GM23338 (cell line): ENCODE results near the gene GRK5. TPM values are rescaled to one million over a fixed set of nuclear protein-coding genes. Genes with fewer than 3 reads are reported as not detected.

Source experiments
- ATAC-seq: fragments of 200-7000 bp; cut with Tn5 transposase; 3 replicates; pipeline ENCODE4 v1.9.1; 2020
- DNase-seq: peaks from one replicate; pipeline ENCODE4 v3.0.0-alpha.2; 2015; ENCODE audit warnings: low spot score
- H2AFZ ChIP-seq: fragments of 200-600 bp; sonication (generic); 2 replicates; pipeline ENCODE4 v1.8.0; 2016; ENCODE audit warnings: antibody characterized with exemption, mild to moderate bottlenecking, moderate library complexity
- H3F3A ChIP-seq: fragments of 200-600 bp; sonication (generic); replicated peaks from 2 replicates; pipeline ENCODE4 v1.8.0; 2017; ENCODE audit warnings: antibody characterized with exemption, mixed run types, low read depth
- H3K27ac ChIP-seq: fragments of 200-600 bp; sonication (generic); 2 replicates; pipeline ENCODE4 v1.6.1; 2016; ENCODE audit warnings: low read depth
- H3K27me3 ChIP-seq: fragments of 200-600 bp; sonication (generic); 2 replicates; pipeline ENCODE4 v1.8.0; 2016; ENCODE audit warnings: mild to moderate bottlenecking, mixed run types, moderate library complexity; ENCODE audit not compliant: insufficient read depth
- H3K36me3 ChIP-seq: fragments of 200-600 bp; sonication (generic); 2 replicates; pipeline ENCODE4 v1.8.0; 2016; ENCODE audit warnings: mild to moderate bottlenecking; ENCODE audit not compliant: insufficient read depth
- H3K4me1 ChIP-seq: fragments of 200-600 bp; sonication (generic); 2 replicates; pipeline ENCODE4 v1.8.0; 2016; ENCODE audit warnings: mild to moderate bottlenecking, moderate library complexity; ENCODE audit not compliant: insufficient read depth
- H3K4me2 ChIP-seq: fragments of 200-600 bp; sonication (generic); 2 replicates; pipeline ENCODE4 v1.7.1; 2017; ENCODE audit warnings: mixed run types
- H3K4me3 ChIP-seq: fragments of 200-600 bp; sonication (generic); 2 replicates; pipeline ENCODE4 v1.6.1; 2016; ENCODE audit warnings: mixed run types
- H3K79me2 ChIP-seq: fragments of 200-600 bp; sonication (generic); replicated peaks from 2 replicates; pipeline ENCODE4 v1.8.0; 2017; ENCODE audit warnings: mild to moderate bottlenecking; ENCODE audit not compliant: insufficient read depth
- H3K9me2 ChIP-seq: fragments of 200-600 bp; sonication (generic); 2 replicates; pipeline ENCODE4 v1.8.0; 2017; ENCODE audit not compliant: insufficient read depth
- H4K20me1 ChIP-seq: fragments of 200-600 bp; sonication (generic); replicated peaks from 2 replicates; pipeline ENCODE4 v1.8.0; 2017; ENCODE audit warnings: mild to moderate bottlenecking; ENCODE audit not compliant: insufficient read depth
- H3K27ac Mint-ChIP-seq: 2 replicates; pipeline ENCODE4 v1.8.0; 2020; ENCODE audit warnings: inconsistent platforms, mild to moderate bottlenecking, moderate library complexity, mixed read lengths
- H3K27me3 Mint-ChIP-seq: 3 replicates; pipeline ENCODE4 v1.8.0; 2022; ENCODE audit warnings: low read depth, mild to moderate bottlenecking, moderate library complexity, mixed read lengths, inconsistent platforms; ENCODE audit not compliant: insufficient read depth, poor library complexity
- H3K36me3 Mint-ChIP-seq: 3 replicates; pipeline ENCODE4 v1.8.0; 2021; ENCODE audit warnings: low read depth, mild to moderate bottlenecking, inconsistent platforms, moderate library complexity, mixed read lengths
- H3K4me1 Mint-ChIP-seq: 3 replicates; pipeline ENCODE4 v1.8.0; 2020; ENCODE audit warnings: mild to moderate bottlenecking, inconsistent platforms, mixed read lengths
- H3K4me3 Mint-ChIP-seq: 3 replicates; pipeline ENCODE4 v1.8.0; 2021; ENCODE audit warnings: moderate library complexity, mild to moderate bottlenecking, inconsistent platforms, mixed read lengths
- H3K9me3 Mint-ChIP-seq: 3 replicates; pipeline ENCODE4 v1.8.0; 2020; ENCODE audit warnings: moderate library complexity, mild to moderate bottlenecking, inconsistent platforms, mixed read lengths
- CTCF ChIP-seq, 2 experiments: fragments of 200-600 bp in 1 of 2; sonication (generic) in 1 of 2; conservative IDR thresholded peaks; 2 replicates each; pipeline versions ENCODE4 v1.5.1 to v1.6.1; 2016 to 2017; ENCODE audit warnings: antibody characterized with exemption in 2 of 2, low read depth in 2 of 2, mild to moderate bottlenecking in 2 of 2, moderate library complexity in 1 of 2
- POLR2AphosphoS5 ChIP-seq: IDR thresholded peaks from 2 replicates; pipeline ENCODE4 v1.6.1; 2016; ENCODE audit warnings: antibody characterized with exemption, low read depth
- ZNF114 ChIP-seq: fragments of 250-450 bp; sonication (Bioruptor Pico); IDR thresholded peaks from 2 replicates; pipeline ENCODE4 v1.5.0; 2020; ENCODE audit warnings: mild to moderate bottlenecking, moderate library complexity
- ZNF331 ChIP-seq: fragments of 250-450 bp; sonication (Bioruptor Pico); IDR thresholded peaks from 2 replicates; pipeline ENCODE4 v1.5.0; 2020; ENCODE audit warnings: low read depth, mild to moderate bottlenecking, moderate library complexity
- ZNF462 ChIP-seq: fragments of 250-450 bp; sonication (Bioruptor Pico); IDR thresholded peaks from 2 replicates; pipeline ENCODE4 v1.5.0; 2020; ENCODE audit warnings: mild to moderate bottlenecking, moderate library complexity
- polyA plus RNA-seq: library from polyadenylated mRNA; unstranded; fragments of >200 nt; fragmentation: Nextera tagmentation; extraction: Ambion mirVana; gene quantifications from 2 replicates; pipeline ENCODE4 v1.2.1, GENCODE V29; 2016
- total RNA-seq: library from RNA; depleted of rRNA; stranded (reverse); fragments of >200 nt; shearing (Covaris generic); gene quantifications from 2 replicates; pipeline ENCODE4 v1.2.3, GENCODE V29; 2014

The GRK5 gene
- total and polyA plus RNA-seq, 2 experiments from 2014 or later: 0.53 to 2.0 TPM

- TF ChIP-seq CTCF (conservative IDR thresholded peaks at IDR 0.05; ENCODE audit: low read depth in 2 of 2) (peak; percentile 69 to 75), ZNF331 (CRISPR knock-in tag) (no peak)
- Mint-ChIP-seq H3K27ac (no peak overlapping the region), H3K4me1 (peaks cover 8% of the 10 kb centered on the region; the same call in 2 of the 3 replicates), H3K36me3 (no peaks in the 10 kb centered on the region), H3K9me3 (no peaks in the 10 kb centered on the region), H3K4me3 (no peak overlapping the region), H3K27me3 (peaks cover 10% of the 10 kb centered on the region)
- no peak overlapping the region for H3K4me2 ChIP-seq
- no peak overlapping the region for H3K27ac ChIP-seq
- no peaks in the 10 kb centered on the region for H4K20me1 ChIP-seq
- peaks cover 7% of the 10 kb centered on the region for H3K4me1 ChIP-seq
- H3K27me3 ChIP-seq: no peaks in the 10 kb centered on the region
- DNase-seq (peak; percentile 82), ATAC-seq (peak; percentile 77)
- H2AFZ ChIP-seq: peak overlapping the region; percentile 94
- H3K36me3 ChIP-seq: no peaks in the 10 kb centered on the region
- H3F3A ChIP-seq: no peaks in the 10 kb centered on the region
- H3K79me2 ChIP-seq: no peaks in the 10 kb centered on the region
- no peak overlapping the region for H3K4me3 ChIP-seq
- no peaks in the 10 kb centered on the region for H3K9me2 ChIP-seq
These were observed 8.9 kb upstream of the GRK5 start for GRCh38 chr10:119198438-119198837.

GRCh38 chr10:119199231-119199992 is 8.0 kb upstream of the GRK5 start:
- Histone ChIP-seq H2AFZ (peak overlapping the region; percentile 94; the same call in 1 of the 2 replicates), H3K27ac (no peak overlapping the region), H4K20me1 (no peaks in the 10 kb centered on the region), H3F3A (no peaks in the 10 kb centered on the region), H3K9me2 (no peaks in the 10 kb centered on the region), H3K27me3 (no peaks in the 10 kb centered on the region), H3K4me2 (no peak overlapping the region), H3K4me1 (peaks cover 7% of the 10 kb centered on the region), H3K4me3 (no peak overlapping the region), H3K36me3 (no peaks in the 10 kb centered on the region), H3K79me2 (no peaks in the 10 kb centered on the region)
- peak; percentile 97 for ATAC-seq
- H3K27me3 Mint-ChIP-seq: peaks cover 10% of the 10 kb centered on the region
- peaks cover 8% of the 10 kb centered on the region; the same call in 2 of the 3 replicates for H3K4me1 Mint-ChIP-seq
- no peaks in the 10 kb centered on the region for H3K36me3 Mint-ChIP-seq
- H3K4me3 Mint-ChIP-seq: no peak overlapping the region
- TF ChIP-seq ZNF114 (CRISPR knock-in tag) (no peak), CTCF (conservative IDR thresholded peaks at IDR 0.05; ENCODE audit: low read depth in 2 of 2) (peak; percentile 60 to 90), ZNF462 (CRISPR knock-in tag) (no peak), POLR2AphosphoS5 (no peak)
- DNase-seq: peak; percentile 81
- no peaks in the 10 kb centered on the region for H3K9me3 Mint-ChIP-seq
- H3K27ac Mint-ChIP-seq: no peak overlapping the region
